Effector CD8-positive, alpha-beta T cell (primary cell): Measurements from ENCODE around the gene CD79A.

Experiments used
- DNase-seq: peaks from one replicate; lab custom pipeline; 2025; lab: John Stamatoyannopoulos, UW

CD79A gene

GRCh38 chr19:41883821-41884733 is 7.0 kb downstream of the CD79A start:
- DNase-seq = peak; percentile 70

- peak; percentile 57 for DNase-seq
Measured at GRCh38 chr19:41886761-41887710, 10.0 kb downstream of the CD79A start.

GRCh38 chr19:41887711-41888382 is 10.8 kb downstream of the CD79A start:
- peak; percentile 62 for DNase-seq

GRCh38 chr19:41888926-41889325 is 11.8 kb downstream of the CD79A start:
- DNase-seq = peak; percentile 15

- no peak for DNase-seq
Measured at GRCh38 chr19:41889896-41890295, 12.8 kb downstream of the CD79A start.

GRCh38 chr19:41890936-41891335 is 13.9 kb downstream of the CD79A start:
- DNase-seq = no peak

- no peak for DNase-seq
Measured at GRCh38 chr19:41892173-41892902, 15.3 kb downstream of the CD79A start.

- DNase-seq = no peak
Measured at GRCh38 chr19:41893899-41894298, 16.8 kb downstream of the CD79A start.

- no peak for DNase-seq
Measured at GRCh38 chr19:41894350-41894749, 17.3 kb downstream of the CD79A start.

- no peak for DNase-seq
Measured at GRCh38 chr19:41895745-41896580, 18.9 kb downstream of the CD79A start.

- DNase-seq = no peak
Measured at GRCh38 chr19:41896581-41896942, 19.5 kb downstream of the CD79A start.

GRCh38 chr19:41897181-41897580 is 20.1 kb downstream of the CD79A start:
- no peak for DNase-seq

- DNase-seq = no peak
Measured at GRCh38 chr19:41897820-41898219, 20.7 kb downstream of the CD79A start.

GRCh38 chr19:41898235-41898634 is 21.2 kb downstream of the CD79A start:
- DNase-seq = no peak

GRCh38 chr19:41901707-41902360 is 24.8 kb downstream of the CD79A start:
- DNase-seq = no peak

- no peak for DNase-seq
Measured at GRCh38 chr19:41902594-41902993, 25.5 kb downstream of the CD79A start.

- DNase-seq = no peak
Measured at GRCh38 chr19:41903193-41903953, 26.3 kb downstream of the CD79A start.

- DNase-seq = no peak
Measured at GRCh38 chr19:41904118-41904870, 27.2 kb downstream of the CD79A start.
